GM18867 (cell line): Measurements from ENCODE around the gene SPACA9.

Experiments used
- ATAC-seq: cut with Tn5 transposase; IDR thresholded peaks from one replicate; pipeline ENCODE4 v1.9.1; 2021; ENCODE audit warnings: mild to moderate bottlenecking, moderate library complexity; ENCODE audit not compliant: unreplicated experiment

The SPACA9 gene

GRCh38 chr9:132862533-132862932 is 16.2 kb upstream of the SPACA9 start:
- ATAC-seq, result no peak

- no peak for ATAC-seq
Observed at GRCh38 chr9:132863096-132863495, 15.6 kb upstream of the SPACA9 start.

GRCh38 chr9:132864277-132864676 is 14.4 kb upstream of the SPACA9 start:
- ATAC-seq, result no peak

- ATAC-seq, result no peak
Observed at GRCh38 chr9:132864691-132865090, 14.0 kb upstream of the SPACA9 start.

- no peak for ATAC-seq
Observed at GRCh38 chr9:132866898-132867297, 11.8 kb upstream of the SPACA9 start.

GRCh38 chr9:132869266-132869665 is 9.4 kb upstream of the SPACA9 start:
- ATAC-seq, result no peak

- ATAC-seq, result no peak
Observed at GRCh38 chr9:132873403-132873802, 5.3 kb upstream of the SPACA9 start.

- ATAC-seq, result no peak
Observed at GRCh38 chr9:132875159-132875558, 3.5 kb upstream of the SPACA9 start.

- ATAC-seq, result no peak
Observed at GRCh38 chr9:132876849-132877248, 1.8 kb upstream of the SPACA9 start.

GRCh38 chr9:132877458-132877823 is 1.3 kb upstream of the SPACA9 start:
- ATAC-seq, result no peak

- ATAC-seq, result peak; percentile 69
Observed at GRCh38 chr9:132877824-132878694, 639 bp upstream of the SPACA9 start, which contains the start of gene AK8. AK8 (minus strand) TSS chr9:132878284; CDS start chr9:132878255, 29 bp downstream.

- ATAC-seq, result no peak
Observed at GRCh38 chr9:132879457-132880323, 992 bp downstream of the SPACA9 start.

- no peak for ATAC-seq
Observed at GRCh38 chr9:132880324-132880661, 1.6 kb downstream of the SPACA9 start.

GRCh38 chr9:132881826-132882225 is 3.1 kb downstream of the SPACA9 start:
- ATAC-seq, result no peak

- ATAC-seq, result no peak
Observed at GRCh38 chr9:132882616-132883015, 3.9 kb downstream of the SPACA9 start.

- no peak for ATAC-seq
Observed at GRCh38 chr9:132883349-132884294, 4.9 kb downstream of the SPACA9 start.

GRCh38 chr9:132885720-132886333 is 7.1 kb downstream of the SPACA9 start:
- ATAC-seq, result no peak

- ATAC-seq, result no peak
Observed at GRCh38 chr9:132886334-132886725, 7.6 kb downstream of the SPACA9 start.

GRCh38 chr9:132887181-132888120 is 8.8 kb downstream of the SPACA9 start:
- ATAC-seq, result no peak
